K562 (cell line): ENCODE results near the gene KCNG1.

Experiments
- HDAC3 ChIP-seq: fragments of 450-650 bp; IDR thresholded peaks from 2 replicates; pipeline ENCODE4 v1.6.1; 2018; ENCODE audit warnings: borderline replicate concordance, mild to moderate bottlenecking, moderate library complexity; ENCODE audit not compliant: partially characterized antibody
- ZFP1 ChIP-seq: fragments of 450-650 bp; formaldehyde crosslinking; IDR thresholded peaks from 2 replicates; pipeline ENCODE4 v1.4.0; 2020; ENCODE audit warnings: mild to moderate bottlenecking, mixed read lengths

- TF ChIP-seq HDAC3 = no peak
- no peak for TF ChIP-seq ZFP1 (CRISPR knock-in tag)
These were observed 1.9 kb upstream of the KCNG1 start for GRCh38 chr20:51024761-51025160.
